Breast epithelium (tissue), 3 donors: ENCODE data around the gene PTPRM.

Source experiments
- CTCF ChIP-seq, 3 donors: fragments of 450-650 bp; IDR thresholded peaks; one replicate each; pipeline ENCODE4 v1.5.1; 2016 to 2017; ENCODE audit warnings: antibody characterized with exemption in 3 of 3, mild to moderate bottlenecking in 3 of 3, moderate library complexity in 3 of 3
- POLR2A ChIP-seq: fragments of 450-650 bp; IDR thresholded peaks from one replicate; pipeline ENCODE4 v1.6.1; 2016; ENCODE audit warnings: antibody characterized with exemption, mild to moderate bottlenecking, moderate library complexity
- POLR2AphosphoS5 ChIP-seq, 3 donors: sonication (generic); formaldehyde crosslinking; IDR thresholded peaks; one replicate each; pipeline ENCODE4 v1.6.1; 2017; ENCODE audit warnings: antibody characterized with exemption in 3 of 3

GRCh38 chr18:8412117-8412516 is 845.0 kb downstream of the PTPRM start:
- TF ChIP-seq POLR2A (no peak), CTCF (IDR thresholded peaks at IDR 0.05) (no peak), POLR2AphosphoS5 (IDR thresholded peaks at IDR 0.05) (no peak)
